HepG2 (cell line): ENCODE measurements around the gene NEK6. TPM values are rescaled to one million over a fixed set of nuclear protein-coding genes. Genes with fewer than 3 reads are reported as not detected.

Source experiments
- ATF1 ChIP-seq: IDR thresholded peaks from 2 replicates; pipeline ENCODE4 v1.6.1; 2016; ENCODE audit warnings: mild to moderate bottlenecking, control low read depth
- GFI1 ChIP-seq: sonication (generic); formaldehyde crosslinking; IDR thresholded peaks from 2 replicates; pipeline ENCODE4 v1.5.0; 2020; ENCODE audit warnings: missing genetic modification reagents, mild to moderate bottlenecking, borderline replicate concordance
- HDAC1 ChIP-seq: sonication (generic); formaldehyde crosslinking; IDR thresholded peaks from 2 replicates; pipeline ENCODE4 v1.5.1; 2020; ENCODE audit warnings: mild to moderate bottlenecking, missing genetic modification reagents
- KAT2B ChIP-seq: fragments of 150-350 bp; IDR thresholded peaks from 2 replicates; pipeline ENCODE4 v1.6.1; 2014; ENCODE audit warnings: low read depth, low read length, borderline replicate concordance
- MIER3 ChIP-seq: IDR thresholded peaks from 2 replicates; pipeline ENCODE4 v1.6.1; 2016; ENCODE audit warnings: missing compliant biosample characterization, borderline replicate concordance
- RBFOX2 ChIP-seq: fragments of 200-400 bp; formaldehyde crosslinking; IDR thresholded peaks from 2 replicates; pipeline ENCODE4 v1.6.1; 2017; ENCODE audit warnings: low read depth, mild to moderate bottlenecking, low read length
- RFX5 ChIP-seq: IDR thresholded peaks from 2 replicates; pipeline ENCODE4 v1.6.1; 2011; ENCODE audit warnings: low read depth, low read length, improper control_type of control experiment
- RFXAP ChIP-seq: sonication (generic); formaldehyde crosslinking; IDR thresholded peaks from 2 replicates; pipeline ENCODE4 v1.4.0; 2020; ENCODE audit warnings: missing genetic modification reagents, borderline replicate concordance
- RXRA ChIP-seq: sonication (generic); formaldehyde crosslinking; IDR thresholded peaks from 2 replicates; pipeline ENCODE4 v1.5.1; 2020; ENCODE audit warnings: missing genetic modification reagents
- STAT5B ChIP-seq: sonication (generic); formaldehyde crosslinking; IDR thresholded peaks from 2 replicates; pipeline ENCODE4 v1.4.0; 2020; ENCODE audit warnings: missing genetic modification reagents
- U2AF1 ChIP-seq: fragments of 200-400 bp; formaldehyde crosslinking; optimal IDR thresholded peaks from 2 replicates; pipeline ENCODE3; 2017; ENCODE audit warnings: mild to moderate bottlenecking, low read depth, low read length
- ZNF10 ChIP-seq: sonication (generic); formaldehyde crosslinking; IDR thresholded peaks from 2 replicates; pipeline ENCODE4 v1.4.0; 2020; ENCODE audit warnings: mild to moderate bottlenecking, low read depth, missing genetic modification reagents, borderline replicate concordance
- ZNF329 ChIP-seq: sonication (generic); formaldehyde crosslinking; IDR thresholded peaks from 2 replicates; pipeline ENCODE4 v1.9.0; 2021; ENCODE audit warnings: low read depth, mild to moderate bottlenecking, missing genetic modification reagents
- ZNF337 ChIP-seq: sonication (generic); formaldehyde crosslinking; IDR thresholded peaks from 2 replicates; pipeline ENCODE4 v1.5.1; 2020; ENCODE audit warnings: missing genetic modification reagents, low read depth, mild to moderate bottlenecking, borderline replicate concordance
- ZNF501 ChIP-seq: sonication (generic); formaldehyde crosslinking; IDR thresholded peaks from 2 replicates; pipeline ENCODE4 v1.5.1; 2020; ENCODE audit warnings: mild to moderate bottlenecking, moderate library complexity, missing genetic modification reagents
- ZNF530 ChIP-seq: sonication (generic); formaldehyde crosslinking; IDR thresholded peaks from 2 replicates; pipeline ENCODE4 v1.5.0; 2020; ENCODE audit warnings: low read depth, mild to moderate bottlenecking, missing genetic modification reagents
- ZNF567 ChIP-seq: sonication (generic); formaldehyde crosslinking; IDR thresholded peaks from 2 replicates; pipeline ENCODE4 v1.8.1; 2023; ENCODE audit warnings: mild to moderate bottlenecking, missing genetic modification reagents, borderline replicate concordance
- ZNF572 ChIP-seq: sonication (generic); formaldehyde crosslinking; IDR thresholded peaks from 2 replicates; pipeline ENCODE4 v1.5.1; 2020; ENCODE audit warnings: mild to moderate bottlenecking, missing genetic modification reagents
- ZNF652 ChIP-seq: IDR thresholded peaks from 2 replicates; pipeline ENCODE4 v1.6.1; 2016; ENCODE audit warnings: low read depth, borderline replicate concordance
- ZNF761 ChIP-seq: sonication (generic); formaldehyde crosslinking; conservative IDR thresholded peaks from 2 replicates; pipeline ENCODE4 v1.4.0; 2020; ENCODE audit warnings: mild to moderate bottlenecking, missing genetic modification reagents
- polyA plus RNA-seq, 8 experiments: library from polyadenylated mRNA; depleted of rRNA in 3 of 8; stranded (reverse) in 7 of 8; unstranded in 1 of 8; fragments of >200 nt; fragmentation: Illumina TruSeq in 4 of 8; extraction: Trizol in 4 of 8; gene quantifications; 2 replicates each; pipeline versions ENCODE4 v1.2.1 to v1.2.3, GENCODE V29; 2011 to 2016; ENCODE audit warnings: low read depth in 4 of 8, missing spikeins in 1 of 8, mixed read lengths in 1 of 8; ENCODE audit not compliant: insufficient read depth in 1 of 8
- total RNA-seq, 5 experiments: library from RNA; depleted of rRNA; stranded (reverse); fragments of >200 nt; fragmentation: Illumina TruSeq; extraction: Trizol; gene quantifications; 2 replicates each; pipeline ENCODE4 v1.2.3, GENCODE V29; 2016; ENCODE audit warnings: low read depth in 1 of 5
- TF ChIP-seq, protein P1 (sequence below): sonication (generic); formaldehyde crosslinking; IDR thresholded peaks from 2 replicates; pipeline ENCODE4 v1.5.0; 2020; ENCODE audit warnings: missing genetic modification reagents
- TF ChIP-seq, protein P2 (sequence below): sonication (generic); formaldehyde crosslinking; IDR thresholded peaks from 2 replicates; pipeline ENCODE4 v1.5.0; 2020; ENCODE audit warnings: missing genetic modification reagents
- TF ChIP-seq, protein P3 (sequence below): IDR thresholded peaks from 2 replicates; pipeline ENCODE4 v1.6.1; 2016; ENCODE audit warnings: control low read depth
- TF ChIP-seq, protein P4 (sequence below): sonication (generic); formaldehyde crosslinking; IDR thresholded peaks from 2 replicates; pipeline ENCODE4 v1.5.1; 2020; ENCODE audit warnings: mild to moderate bottlenecking, missing genetic modification reagents, moderate library complexity

The NEK6 gene
- total and polyA plus RNA-seq, 2 of the 13 experiments (the other 11 are each of a cell fraction or from before 2014, with no cell fraction given): 30.4 to 119 TPM

DNA sequence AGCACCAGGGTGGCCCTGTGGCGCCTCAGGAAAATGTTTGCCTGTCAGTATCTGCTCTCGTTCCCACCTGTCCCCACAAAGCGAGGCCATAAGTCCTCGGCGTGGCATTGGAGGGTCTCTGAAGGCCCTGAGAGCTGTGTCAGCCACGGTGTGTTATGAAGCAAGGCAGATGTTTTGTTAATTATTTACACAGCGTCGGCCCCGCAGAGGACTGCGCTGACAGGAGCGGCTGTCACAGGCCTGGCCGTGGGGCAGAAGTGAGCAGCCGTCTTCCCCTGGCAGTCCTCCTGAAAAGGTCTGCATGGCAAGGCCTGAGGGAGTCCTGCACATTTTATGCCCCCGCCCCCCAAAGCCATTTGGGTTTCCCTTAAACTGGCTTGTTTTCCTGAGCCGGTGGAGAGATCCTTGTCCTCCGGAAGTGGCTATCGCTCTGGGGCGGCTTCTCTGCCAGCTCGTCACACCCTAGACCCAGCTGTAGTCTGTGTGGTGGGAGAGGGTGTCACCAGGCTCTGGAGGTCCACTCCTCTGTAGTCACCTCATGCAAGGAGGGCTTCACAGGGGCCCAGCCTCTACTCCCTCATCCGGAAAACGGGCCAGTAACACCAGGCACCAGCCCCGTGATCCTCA, 6.2 kb downstream of the NEK6 start (continued):
- no peak for TF ChIP-seq ZNF329 (CRISPR knock-in tag)
- TF ChIP-seq, protein P1, sequence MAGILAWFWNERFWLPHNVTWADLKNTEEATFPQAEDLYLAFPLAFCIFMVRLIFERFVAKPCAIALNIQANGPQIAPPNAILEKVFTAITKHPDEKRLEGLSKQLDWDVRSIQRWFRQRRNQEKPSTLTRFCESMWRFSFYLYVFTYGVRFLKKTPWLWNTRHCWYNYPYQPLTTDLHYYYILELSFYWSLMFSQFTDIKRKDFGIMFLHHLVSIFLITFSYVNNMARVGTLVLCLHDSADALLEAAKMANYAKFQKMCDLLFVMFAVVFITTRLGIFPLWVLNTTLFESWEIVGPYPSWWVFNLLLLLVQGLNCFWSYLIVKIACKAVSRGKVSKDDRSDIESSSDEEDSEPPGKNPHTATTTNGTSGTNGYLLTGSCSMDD: no peak
- no peak for TF ChIP-seq ZNF337
- TF ChIP-seq ZNF501 (CRISPR knock-in tag): peak; percentile 24; the same call in 1 of the 2 replicates
- TF ChIP-seq GFI1 (CRISPR knock-in tag): no peak
- TF ChIP-seq RFXAP: no peak
- no peak for TF ChIP-seq RXRA (CRISPR knock-in tag)
- TF ChIP-seq RBFOX2: peak; percentile 7; the same call in 1 of the 2 replicates
- peak; percentile 16; the same call in 1 of the 2 replicates for TF ChIP-seq MIER3 (CRISPR knock-in tag)
- no peak for TF ChIP-seq RFX5
- no peak for TF ChIP-seq ZNF572 (CRISPR knock-in tag)
- TF ChIP-seq, protein P2, sequence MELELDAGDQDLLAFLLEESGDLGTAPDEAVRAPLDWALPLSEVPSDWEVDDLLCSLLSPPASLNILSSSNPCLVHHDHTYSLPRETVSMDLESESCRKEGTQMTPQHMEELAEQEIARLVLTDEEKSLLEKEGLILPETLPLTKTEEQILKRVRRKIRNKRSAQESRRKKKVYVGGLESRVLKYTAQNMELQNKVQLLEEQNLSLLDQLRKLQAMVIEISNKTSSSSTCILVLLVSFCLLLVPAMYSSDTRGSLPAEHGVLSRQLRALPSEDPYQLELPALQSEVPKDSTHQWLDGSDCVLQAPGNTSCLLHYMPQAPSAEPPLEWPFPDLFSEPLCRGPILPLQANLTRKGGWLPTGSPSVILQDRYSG (CRISPR knock-in tag): no peak
- TF ChIP-seq ATF1: no peak
- no peak for TF ChIP-seq STAT5B (CRISPR knock-in tag)
- TF ChIP-seq ZNF10 (CRISPR knock-in tag): no peak
- TF ChIP-seq U2AF1: no peak
- TF ChIP-seq HDAC1 (CRISPR knock-in tag): no peak; the same call in 1 of the 2 replicates
- no peak for TF ChIP-seq KAT2B
- TF ChIP-seq ZNF652: no peak
- no peak for TF ChIP-seq ZNF761 (CRISPR knock-in tag)
- TF ChIP-seq ZNF567 (CRISPR knock-in tag): no peak
- TF ChIP-seq, protein P3, sequence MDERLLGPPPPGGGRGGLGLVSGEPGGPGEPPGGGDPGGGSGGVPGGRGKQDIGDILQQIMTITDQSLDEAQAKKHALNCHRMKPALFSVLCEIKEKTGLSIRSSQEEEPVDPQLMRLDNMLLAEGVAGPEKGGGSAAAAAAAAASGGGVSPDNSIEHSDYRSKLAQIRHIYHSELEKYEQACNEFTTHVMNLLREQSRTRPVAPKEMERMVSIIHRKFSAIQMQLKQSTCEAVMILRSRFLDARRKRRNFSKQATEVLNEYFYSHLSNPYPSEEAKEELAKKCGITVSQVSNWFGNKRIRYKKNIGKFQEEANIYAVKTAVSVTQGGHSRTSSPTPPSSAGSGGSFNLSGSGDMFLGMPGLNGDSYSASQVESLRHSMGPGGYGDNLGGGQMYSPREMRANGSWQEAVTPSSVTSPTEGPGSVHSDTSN: no peak
- TF ChIP-seq, protein P4, sequence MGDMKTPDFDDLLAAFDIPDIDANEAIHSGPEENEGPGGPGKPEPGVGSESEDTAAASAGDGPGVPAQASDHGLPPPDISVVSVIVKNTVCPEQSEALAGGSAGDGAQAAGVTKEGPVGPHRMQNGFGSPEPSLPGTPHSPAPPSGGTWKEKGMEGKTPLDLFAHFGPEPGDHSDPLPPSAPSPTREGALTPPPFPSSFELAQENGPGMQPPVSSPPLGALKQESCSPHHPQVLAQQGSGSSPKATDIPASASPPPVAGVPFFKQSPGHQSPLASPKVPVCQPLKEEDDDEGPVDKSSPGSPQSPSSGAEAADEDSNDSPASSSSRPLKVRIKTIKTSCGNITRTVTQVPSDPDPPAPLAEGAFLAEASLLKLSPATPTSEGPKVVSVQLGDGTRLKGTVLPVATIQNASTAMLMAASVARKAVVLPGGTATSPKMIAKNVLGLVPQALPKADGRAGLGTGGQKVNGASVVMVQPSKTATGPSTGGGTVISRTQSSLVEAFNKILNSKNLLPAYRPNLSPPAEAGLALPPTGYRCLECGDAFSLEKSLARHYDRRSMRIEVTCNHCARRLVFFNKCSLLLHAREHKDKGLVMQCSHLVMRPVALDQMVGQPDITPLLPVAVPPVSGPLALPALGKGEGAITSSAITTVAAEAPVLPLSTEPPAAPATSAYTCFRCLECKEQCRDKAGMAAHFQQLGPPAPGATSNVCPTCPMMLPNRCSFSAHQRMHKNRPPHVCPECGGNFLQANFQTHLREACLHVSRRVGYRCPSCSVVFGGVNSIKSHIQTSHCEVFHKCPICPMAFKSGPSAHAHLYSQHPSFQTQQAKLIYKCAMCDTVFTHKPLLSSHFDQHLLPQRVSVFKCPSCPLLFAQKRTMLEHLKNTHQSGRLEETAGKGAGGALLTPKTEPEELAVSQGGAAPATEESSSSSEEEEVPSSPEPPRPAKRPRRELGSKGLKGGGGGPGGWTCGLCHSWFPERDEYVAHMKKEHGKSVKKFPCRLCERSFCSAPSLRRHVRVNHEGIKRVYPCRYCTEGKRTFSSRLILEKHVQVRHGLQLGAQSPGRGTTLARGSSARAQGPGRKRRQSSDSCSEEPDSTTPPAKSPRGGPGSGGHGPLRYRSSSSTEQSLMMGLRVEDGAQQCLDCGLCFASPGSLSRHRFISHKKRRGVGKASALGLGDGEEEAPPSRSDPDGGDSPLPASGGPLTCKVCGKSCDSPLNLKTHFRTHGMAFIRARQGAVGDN: peak; percentile 94
- TF ChIP-seq ZNF530 (CRISPR knock-in tag): no peak
